ENCODE measurements around the gene TIAM1. TPM values are rescaled to one million over a fixed set of nuclear protein-coding genes. Genes with fewer than 3 reads are reported as not detected.

TIAM1 gene
- total RNA-seq, 4 donors from 2014 or later: 2.6 to 11.0 (median 6.9) TPM

GRCh38 chr21:31294691-31295090, 49.4 kb downstream of the TIAM1 start:
- Histone ChIP-seq H3K9me3 (no peaks in the 10 kb centered on the region), H3K27me3 (no peaks in the 10 kb centered on the region), H3K27ac (no peak overlapping the region), H3K4me1 (no peaks in the 10 kb centered on the region), H3K4me3 (no peak overlapping the region), H3K36me3 (no peaks in the 10 kb centered on the region)
- 95% methylated on average over 4 to 11 of the region's 11 CpGs for WGBS, 2 donors (ENCODE audit: low coverage in 1 of 2)
- ATAC-seq: no peak
- TF ChIP-seq POLR2A (IDR thresholded peaks at IDR 0.05) (no peak), EP300 (IDR thresholded peaks at IDR 0.05) (no peak), CTCF (IDR thresholded peaks at IDR 0.05) (no peak), POLR2AphosphoS5 (IDR thresholded peaks at IDR 0.05) (no peak)

GRCh38 chr21:31293986-31294385, 50.1 kb downstream of the TIAM1 start:
- H3K27ac ChIP-seq: no peak overlapping the region
- no peaks in the 10 kb centered on the region for H3K27me3 ChIP-seq
- H3K4me1 ChIP-seq: no peaks in the 10 kb centered on the region
- H3K36me3 ChIP-seq: no peaks in the 10 kb centered on the region
- TF ChIP-seq CTCF (IDR thresholded peaks at IDR 0.05) (no peak), POLR2A (IDR thresholded peaks at IDR 0.05) (no peak), POLR2AphosphoS5 (IDR thresholded peaks at IDR 0.05) (no peak), EP300 (IDR thresholded peaks at IDR 0.05) (no peak)
- ATAC-seq: no peak
- no peak overlapping the region for H3K4me3 ChIP-seq
- no peaks in the 10 kb centered on the region for H3K9me3 ChIP-seq

GRCh38 chr21:31290765-31291164, 53.3 kb downstream of the TIAM1 start:
- no peaks in the 10 kb centered on the region for H3K27me3 ChIP-seq
- WGBS, 2 donors (ENCODE audit: low coverage in 1 of 2): 93 to 100% methylated on average over 2 to 4 of the region's 5 CpGs
- H3K36me3 ChIP-seq: no peaks in the 10 kb centered on the region
- no peak overlapping the region for H3K27ac ChIP-seq
- no peaks in the 10 kb centered on the region for H3K4me1 ChIP-seq
- TF ChIP-seq POLR2AphosphoS5 (IDR thresholded peaks at IDR 0.05) (no peak), POLR2A (IDR thresholded peaks at IDR 0.05) (no peak), CTCF (IDR thresholded peaks at IDR 0.05) (no peak), EP300 (IDR thresholded peaks at IDR 0.05) (no peak)
- ATAC-seq: no peak
- H3K9me3 ChIP-seq: no peaks in the 10 kb centered on the region
- H3K4me3 ChIP-seq: no peak overlapping the region

GRCh38 chr21:31289702-31290101, 54.4 kb downstream of the TIAM1 start:
- Histone ChIP-seq H3K27ac (no peak overlapping the region), H3K9me3 (no peaks in the 10 kb centered on the region), H3K36me3 (no peaks in the 10 kb centered on the region), H3K4me1 (no peaks in the 10 kb centered on the region), H3K4me3 (no peak overlapping the region), H3K27me3 (no peaks in the 10 kb centered on the region)
- TF ChIP-seq EP300 (IDR thresholded peaks at IDR 0.05) (no peak), CTCF (IDR thresholded peaks at IDR 0.05) (no peak), POLR2AphosphoS5 (IDR thresholded peaks at IDR 0.05) (no peak), POLR2A (IDR thresholded peaks at IDR 0.05) (no peak)
- no peak for ATAC-seq
- 62 to 79% methylated on average over 4 of the region's 4 CpGs for WGBS, 2 donors (ENCODE audit: low coverage in 1 of 2)

- no peak overlapping the region for H3K27ac ChIP-seq
- TF ChIP-seq POLR2AphosphoS5 (IDR thresholded peaks at IDR 0.05): no peak
- no peak for TF ChIP-seq CTCF (IDR thresholded peaks at IDR 0.05)
- no peak for TF ChIP-seq EP300 (IDR thresholded peaks at IDR 0.05)
- TF ChIP-seq POLR2A (IDR thresholded peaks at IDR 0.05): no peak
- no peaks in the 10 kb centered on the region for H3K9me3 ChIP-seq
- 86 to 100% methylated on average over 2 to 3 of the region's 3 CpGs for WGBS, 2 donors (ENCODE audit: low coverage in 1 of 2)
- no peaks in the 10 kb centered on the region for H3K36me3 ChIP-seq
- no peak for ATAC-seq
- H3K4me1 ChIP-seq: no peaks in the 10 kb centered on the region
- no peak overlapping the region for H3K4me3 ChIP-seq
- no peaks in the 10 kb centered on the region for H3K27me3 ChIP-seq
Measured at GRCh38 chr21:31288191-31288590, 55.9 kb downstream of the TIAM1 start.

All from gastroesophageal sphincter (tissue), 4 donors.